ENCODE data around the gene DUOXA2. TPM values are rescaled to one million over a fixed set of nuclear protein-coding genes. Genes with fewer than 3 reads are reported as not detected.

The DUOXA2 gene
- polyA plus RNA-seq, 1 donor (not counting 4 experiments of a cell fraction or from before 2014, with no cell fraction given), result not detected

GRCh38 chr15:45121706-45122417 is 7.7 kb downstream of the DUOXA2 start:
- no peak overlapping the region for H3K9ac ChIP-seq (ENCODE audit: control insufficient read depth, extremely low read depth, insufficient read depth, low read length)
- H3K27me3 ChIP-seq (ENCODE audit: control insufficient read depth, extremely low read depth, insufficient read depth, low read length), result peaks cover 10% of the 10 kb centered on the region
- no peaks in the 10 kb centered on the region for H3K79me2 ChIP-seq (ENCODE audit: control insufficient read depth, insufficient read depth, low read length)
- peaks cover 3% of the 10 kb centered on the region for H4K20me1 ChIP-seq (ENCODE audit: control insufficient read depth, extremely low read depth, insufficient read depth, low read length)
- dilution Hi-C loops (cut with MboI; ENCODE audit: extremely low pct_ligation_motif_present, low sequenced_read_pairs), result no loop called here
- H3K4me3 ChIP-seq (ENCODE audit: control insufficient read depth in 2 of 3, extremely low read depth in 1 of 3, insufficient read depth in 2 of 3, low read depth in 1 of 3, low read length in 3 of 3), result no peak overlapping the region
- FAIRE-seq (peak; percentile 90), DNase-seq (ENCODE audit: low read depth, low spot score) (no peak)
- H3K36me3 ChIP-seq (ENCODE audit: control insufficient read depth in 2 of 2, extremely low read depth in 1 of 2, insufficient read depth in 2 of 2, low read length in 2 of 2), result peaks cover 0 to 3% of the 10 kb centered on the region in 2 experiments
- no peak overlapping the region for H2AFZ ChIP-seq (ENCODE audit: control insufficient read depth, low read length)
- no peak for TF ChIP-seq EZH2 (IDR thresholded peaks at IDR 0.05; ENCODE audit: low read length)
- no peak for TF ChIP-seq CTCF (optimal IDR thresholded peaks at IDR 0.05 in 1 of 3, IDR thresholded peaks at IDR 0.05 in 1 of 3, conservative IDR thresholded peaks at IDR 0.05 in 1 of 3; ENCODE audit: extremely low read depth in 1 of 3, insufficient read depth in 2 of 3, low read length in 3 of 3)
- peaks cover 11% of the 10 kb centered on the region for H3K4me1 ChIP-seq (ENCODE audit: control insufficient read depth, extremely low read depth, insufficient read depth, low read length)
- no peaks in the 10 kb centered on the region for H3K9me1 ChIP-seq (ENCODE audit: control insufficient read depth, extremely low read depth, insufficient read depth, low read length)
- no peak overlapping the region for H3K27ac ChIP-seq (ENCODE audit: control insufficient read depth, insufficient read depth, low read length)
- H3K4me2 ChIP-seq (ENCODE audit: control insufficient read depth, extremely low read depth, insufficient read depth, low read depth, low read length), result peak overlapping the region; percentile 57
- no peaks in the 10 kb centered on the region for H3K9me3 ChIP-seq (ENCODE audit: control insufficient read depth, low read depth, low read length)

- peaks cover 2% of the 10 kb centered on the region for H3K27me3 ChIP-seq (ENCODE audit: control insufficient read depth, extremely low read depth, insufficient read depth, low read length)
- H3K27ac ChIP-seq (ENCODE audit: control insufficient read depth, insufficient read depth, low read length), result no peak overlapping the region
- peaks cover 3% of the 10 kb centered on the region for H4K20me1 ChIP-seq (ENCODE audit: control insufficient read depth, extremely low read depth, insufficient read depth, low read length)
- H2AFZ ChIP-seq (ENCODE audit: control insufficient read depth, low read length), result no peak overlapping the region
- FAIRE-seq (no peak), DNase-seq (ENCODE audit: low read depth, low spot score) (no peak)
- no peak for TF ChIP-seq EZH2 (IDR thresholded peaks at IDR 0.05; ENCODE audit: low read length)
- no peak for TF ChIP-seq CTCF (optimal IDR thresholded peaks at IDR 0.05 in 1 of 3, IDR thresholded peaks at IDR 0.05 in 1 of 3, conservative IDR thresholded peaks at IDR 0.05 in 1 of 3; ENCODE audit: extremely low read depth in 1 of 3, insufficient read depth in 2 of 3, low read length in 3 of 3)
- no peaks in the 10 kb centered on the region for H3K79me2 ChIP-seq (ENCODE audit: control insufficient read depth, insufficient read depth, low read length)
- H3K4me2 ChIP-seq (ENCODE audit: control insufficient read depth, extremely low read depth, insufficient read depth, low read depth, low read length), result no peak overlapping the region
- H3K4me1 ChIP-seq (ENCODE audit: control insufficient read depth, extremely low read depth, insufficient read depth, low read length), result peaks cover 8% of the 10 kb centered on the region
- peaks cover 0 to 3% of the 10 kb centered on the region in 2 experiments for H3K36me3 ChIP-seq (ENCODE audit: control insufficient read depth in 2 of 2, extremely low read depth in 1 of 2, insufficient read depth in 2 of 2, low read length in 2 of 2)
- dilution Hi-C loops (cut with MboI; ENCODE audit: extremely low pct_ligation_motif_present, low sequenced_read_pairs), result no loop called here
- no peaks in the 10 kb centered on the region for H3K9me1 ChIP-seq (ENCODE audit: control insufficient read depth, extremely low read depth, insufficient read depth, low read length)
- H3K9me3 ChIP-seq (ENCODE audit: control insufficient read depth, low read depth, low read length), result no peaks in the 10 kb centered on the region
- no peak overlapping the region for H3K4me3 ChIP-seq (ENCODE audit: control insufficient read depth in 2 of 3, extremely low read depth in 1 of 3, insufficient read depth in 2 of 3, low read depth in 1 of 3, low read length in 3 of 3)
- H3K9ac ChIP-seq (ENCODE audit: control insufficient read depth, extremely low read depth, insufficient read depth, low read length), result no peak overlapping the region
These were observed 8.6 kb downstream of the DUOXA2 start for GRCh38 chr15:45122719-45123118.

Measured in keratinocyte (primary cell).